Progenitor cell of endocrine pancreas (in vitro differentiated cells): ENCODE measurements around the gene TCERG1L. TPM values are rescaled to one million over a fixed set of nuclear protein-coding genes. Genes with fewer than 3 reads are reported as not detected.

Experiments
- DNase-seq: peaks from one replicate; pipeline ENCODE4 v3.0.0; 2021; ENCODE audit warnings: low spot score; ENCODE audit not compliant: unreplicated experiment
- H3K27ac Mint-ChIP-seq: 2 replicates; pipeline ENCODE4 v1.8.0; 2021; ENCODE audit warnings: mild to moderate bottlenecking, moderate library complexity, mixed read lengths
- H3K27me3 Mint-ChIP-seq: 2 replicates; pipeline ENCODE4 v1.8.0; 2021; ENCODE audit warnings: mixed read lengths
- H3K36me3 Mint-ChIP-seq: 2 replicates; pipeline ENCODE4 v1.8.0; 2022; ENCODE audit warnings: mixed read lengths; ENCODE audit not compliant: insufficient read depth
- H3K4me1 Mint-ChIP-seq: 2 replicates; pipeline ENCODE4 v1.8.0; 2021; ENCODE audit warnings: low read depth, mixed read lengths
- H3K4me3 Mint-ChIP-seq: 2 replicates; pipeline ENCODE4 v1.8.0; 2021; ENCODE audit warnings: low read depth, mild to moderate bottlenecking, moderate library complexity, mixed read lengths
- H3K9me3 Mint-ChIP-seq: 2 replicates; pipeline ENCODE4 v1.8.0; 2021; ENCODE audit warnings: low read depth, mixed read lengths
- CTCF ChIP-seq: fragments of 200-600 bp; sonication (generic); IDR thresholded peaks from one replicate; pipeline ENCODE4 v1.5.0; 2021; ENCODE audit warnings: antibody characterized with exemption, mild to moderate bottlenecking; ENCODE audit not compliant: unreplicated experiment
- total RNA-seq: library from RNA; stranded (reverse); gene quantifications from 2 replicates; pipeline ENCODE4 v1.2.1, GENCODE V29; 2021

TCERG1L gene
- total RNA-seq, 1 donor from 2014 or later = 0.53 TPM

GRCh38 chr10:131175891-131176290, 135.6 kb downstream of the TCERG1L start:
- no peak overlapping the region for H3K4me3 Mint-ChIP-seq
- no peaks in the 10 kb centered on the region for H3K9me3 Mint-ChIP-seq
- no peak for TF ChIP-seq CTCF
- H3K27me3 Mint-ChIP-seq = peaks cover 7% of the 10 kb centered on the region
- no peaks in the 10 kb centered on the region for H3K36me3 Mint-ChIP-seq
- no peak overlapping the region for H3K27ac Mint-ChIP-seq
- no peaks in the 10 kb centered on the region for H3K4me1 Mint-ChIP-seq
- no peak for DNase-seq

- peaks cover 5% of the 10 kb centered on the region for H3K27me3 Mint-ChIP-seq
- TF ChIP-seq CTCF = no peak
- no peaks in the 10 kb centered on the region for H3K9me3 Mint-ChIP-seq
- no peak overlapping the region for H3K27ac Mint-ChIP-seq
- H3K4me1 Mint-ChIP-seq = no peaks in the 10 kb centered on the region
- no peaks in the 10 kb centered on the region for H3K36me3 Mint-ChIP-seq
- no peak overlapping the region for H3K4me3 Mint-ChIP-seq
- DNase-seq = peak; percentile 6
These were observed 136.6 kb downstream of the TCERG1L start for GRCh38 chr10:131174651-131175540.

- Mint-ChIP-seq H3K4me3 (no peak overlapping the region), H3K36me3 (no peaks in the 10 kb centered on the region), H3K9me3 (no peaks in the 10 kb centered on the region), H3K27me3 (peaks cover 2% of the 10 kb centered on the region), H3K27ac (no peak overlapping the region), H3K4me1 (no peaks in the 10 kb centered on the region)
- DNase-seq = peak; percentile 8
- no peak for TF ChIP-seq CTCF
These were observed 137.3 kb downstream of the TCERG1L start for GRCh38 chr10:131174211-131174565.

- peaks cover under 1% of the 10 kb centered on the region for H3K27me3 Mint-ChIP-seq
- no peak overlapping the region for H3K27ac Mint-ChIP-seq
- H3K4me1 Mint-ChIP-seq = no peaks in the 10 kb centered on the region
- H3K9me3 Mint-ChIP-seq = no peaks in the 10 kb centered on the region
- H3K36me3 Mint-ChIP-seq = no peaks in the 10 kb centered on the region
- H3K4me3 Mint-ChIP-seq = no peak overlapping the region
- DNase-seq = peak; percentile 4
- no peak for TF ChIP-seq CTCF
These were observed 137.9 kb downstream of the TCERG1L start for GRCh38 chr10:131173484-131174210.

GRCh38 chr10:131172433-131172832, 139.1 kb downstream of the TCERG1L start:
- TF ChIP-seq CTCF = no peak
- Mint-ChIP-seq H3K27ac (no peak overlapping the region), H3K4me1 (no peaks in the 10 kb centered on the region), H3K9me3 (no peaks in the 10 kb centered on the region), H3K36me3 (no peaks in the 10 kb centered on the region), H3K27me3 (no peaks in the 10 kb centered on the region), H3K4me3 (no peak overlapping the region)
- DNase-seq = peak; percentile 6
